T follicular helper cell (primary cell): ENCODE results near the gene STT3A.

ENCODE experiments used
- DNase-seq: peaks from one replicate; pipeline ENCODE4 v3.0.0-alpha.2; 2020; ENCODE audit warnings: low read depth

STT3A gene

GRCh38 chr11:125588505-125588904 lies 4.1 kb upstream of the STT3A start:
- no peak for DNase-seq

GRCh38 chr11:125591649-125592304 lies 875 bp upstream of the STT3A start:
- DNase-seq: peak; percentile 9

GRCh38 chr11:125593114-125593820 lies 615 bp downstream of the STT3A start:
- no peak for DNase-seq

GRCh38 chr11:125594958-125595357 lies 2.3 kb downstream of the STT3A start:
- no peak for DNase-seq

- DNase-seq: no peak
Observed at GRCh38 chr11:125600663-125601062, 8.0 kb downstream of the STT3A start.

- DNase-seq: no peak
Observed at GRCh38 chr11:125603207-125603606, 10.6 kb downstream of the STT3A start.

- DNase-seq: no peak
Observed at GRCh38 chr11:125605417-125605816, 12.8 kb downstream of the STT3A start.

GRCh38 chr11:125609545-125609944 lies 16.9 kb downstream of the STT3A start:
- no peak for DNase-seq

- DNase-seq: no peak
Observed at GRCh38 chr11:125618383-125618782, 25.7 kb downstream of the STT3A start.

GRCh38 chr11:125621995-125622394 lies 29.3 kb downstream of the STT3A start:
- DNase-seq: no peak

GRCh38 chr11:125623064-125623463 lies 30.4 kb downstream of the STT3A start:
- no peak for DNase-seq

GRCh38 chr11:125624756-125625213 lies 32.1 kb downstream of the STT3A start, which contains the start of gene CHEK1:
CHEK1 (plus strand) TSS chr11:125625163; CDS start chr11:125626769, 1,606 bp downstream.
- no peak for DNase-seq

- DNase-seq: no peak
Observed at GRCh38 chr11:125625225-125625629, 32.6 kb downstream of the STT3A start.

- peak; percentile 70 for DNase-seq
Observed at GRCh38 chr11:125625630-125626287, 33.1 kb downstream of the STT3A start.

- DNase-seq: peak; percentile 10
Observed at GRCh38 chr11:125626288-125626950, 33.8 kb downstream of the STT3A start.

GRCh38 chr11:125627236-125627910 lies 34.7 kb downstream of the STT3A start:
- DNase-seq: no peak

GRCh38 chr11:125637840-125638239 lies 45.2 kb downstream of the STT3A start:
- no peak for DNase-seq

- no peak for DNase-seq
Observed at GRCh38 chr11:125638315-125638714, 45.7 kb downstream of the STT3A start.

GRCh38 chr11:125645871-125646270 lies 53.2 kb downstream of the STT3A start:
- no peak for DNase-seq

- DNase-seq: no peak
Observed at GRCh38 chr11:125649465-125650166, 57.0 kb downstream of the STT3A start.

- no peak for DNase-seq
Observed at GRCh38 chr11:125662689-125663088, 70.0 kb downstream of the STT3A start.
